Astrocyte (in vitro differentiated cells and primary cell): Measurements from ENCODE around the gene KCNN3.

Experiments used
- CTCF ChIP-seq: IDR thresholded peaks from 2 replicates; pipeline ENCODE4 v1.5.1; 2011; ENCODE audit warnings: low read depth, mild to moderate bottlenecking, inconsistent platforms, low read length, moderate library complexity; ENCODE audit not compliant: insufficient read depth
- EZH2 ChIP-seq: IDR thresholded peaks from 2 replicates; pipeline ENCODE4 v1.6.1; 2012; ENCODE audit warnings: mild to moderate bottlenecking, low read length, inconsistent platforms; ENCODE audit not compliant: insufficient read depth

GRCh38 chr1:154777781-154778180 lies 92.3 kb downstream of the KCNN3 start:
- TF ChIP-seq CTCF (no peak), EZH2 (no peak)
